OCI-LY3 (cell line): Measurements from ENCODE around the gene GREM1.

ENCODE experiments used
- EZH2phosphoT487 ChIP-seq: fragments of 200-600 bp; shearing (Covaris generic); IDR thresholded peaks from 2 replicates; pipeline ENCODE4 v1.6.1; 2018; ENCODE audit warnings: antibody characterized with exemption, mixed run types, low read depth
- TF ChIP-seq, protein P1 (sequence below): fragments of 200-600, 300-600 bp; sonication (generic); IDR thresholded peaks from 2 replicates; pipeline ENCODE4 v1.5.1; 2014; ENCODE audit warnings: antibody characterized with exemption, low read length, low read depth

DNA sequence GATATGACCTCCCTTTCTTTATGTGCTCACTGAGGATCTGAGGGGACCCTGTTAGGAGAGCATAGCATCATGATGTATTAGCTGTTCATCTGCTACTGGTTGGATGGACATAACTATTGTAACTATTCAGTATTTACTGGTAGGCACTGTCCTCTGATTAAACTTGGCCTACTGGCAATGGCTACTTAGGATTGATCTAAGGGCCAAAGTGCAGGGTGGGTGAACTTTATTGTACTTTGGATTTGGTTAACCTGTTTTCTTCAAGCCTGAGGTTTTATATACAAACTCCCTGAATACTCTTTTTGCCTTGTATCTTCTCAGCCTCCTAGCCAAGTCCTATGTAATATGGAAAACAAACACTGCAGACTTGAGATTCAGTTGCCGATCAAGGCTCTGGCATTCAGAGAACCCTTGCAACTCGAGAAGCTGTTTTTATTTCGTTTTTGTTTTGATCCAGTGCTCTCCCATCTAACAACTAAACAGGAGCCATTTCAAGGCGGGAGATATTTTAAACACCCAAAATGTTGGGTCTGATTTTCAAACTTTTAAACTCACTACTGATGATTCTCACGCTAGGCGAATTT is 14.9 kb downstream of the GREM1 start:
- TF ChIP-seq, protein P1, sequence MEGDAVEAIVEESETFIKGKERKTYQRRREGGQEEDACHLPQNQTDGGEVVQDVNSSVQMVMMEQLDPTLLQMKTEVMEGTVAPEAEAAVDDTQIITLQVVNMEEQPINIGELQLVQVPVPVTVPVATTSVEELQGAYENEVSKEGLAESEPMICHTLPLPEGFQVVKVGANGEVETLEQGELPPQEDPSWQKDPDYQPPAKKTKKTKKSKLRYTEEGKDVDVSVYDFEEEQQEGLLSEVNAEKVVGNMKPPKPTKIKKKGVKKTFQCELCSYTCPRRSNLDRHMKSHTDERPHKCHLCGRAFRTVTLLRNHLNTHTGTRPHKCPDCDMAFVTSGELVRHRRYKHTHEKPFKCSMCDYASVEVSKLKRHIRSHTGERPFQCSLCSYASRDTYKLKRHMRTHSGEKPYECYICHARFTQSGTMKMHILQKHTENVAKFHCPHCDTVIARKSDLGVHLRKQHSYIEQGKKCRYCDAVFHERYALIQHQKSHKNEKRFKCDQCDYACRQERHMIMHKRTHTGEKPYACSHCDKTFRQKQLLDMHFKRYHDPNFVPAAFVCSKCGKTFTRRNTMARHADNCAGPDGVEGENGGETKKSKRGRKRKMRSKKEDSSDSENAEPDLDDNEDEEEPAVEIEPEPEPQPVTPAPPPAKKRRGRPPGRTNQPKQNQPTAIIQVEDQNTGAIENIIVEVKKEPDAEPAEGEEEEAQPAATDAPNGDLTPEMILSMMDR: no peak
- TF ChIP-seq EZH2phosphoT487: no peak
